SU-DHL-6 (cell line): ENCODE results near the gene HS2ST1.

ENCODE experiments used
- CTCF ChIP-seq: fragments of 200-600 bp; sonication (generic); IDR thresholded peaks from one replicate; pipeline ENCODE4 v1.5.1; 2017; ENCODE audit warnings: antibody characterized with exemption, mild to moderate bottlenecking, low read length, moderate library complexity; ENCODE audit not compliant: insufficient read depth, poor library complexity, severe bottlenecking
- EZH2phosphoT487 ChIP-seq: fragments of 200-600 bp; sonication (generic), shearing (Covaris generic); conservative IDR thresholded peaks from 2 replicates; pipeline ENCODE4 v1.6.1; 2018; ENCODE audit warnings: mild to moderate bottlenecking, antibody characterized with exemption, low read length, moderate library complexity, mixed read lengths

GRCh38 chr1:86960548-86960947 lies 46.1 kb downstream of the HS2ST1 start:
- TF ChIP-seq CTCF (no peak), EZH2phosphoT487 (no peak)
